Uterus (tissue), 2 donors: ENCODE measurements around the gene RBX1.

Experiments
- CTCF ChIP-seq, 4 experiments: fragments of 200-600 bp in 2 of 4; fragments of 450-650 bp in 2 of 4; sonication (generic) in 2 of 4; IDR thresholded peaks; one replicate each; pipeline ENCODE4 v1.5.1; 2016 to 2019; ENCODE audit warnings: antibody characterized with exemption in 4 of 4, mild to moderate bottlenecking in 2 of 4, moderate library complexity in 1 of 4
- POLR2A ChIP-seq, 2 donors: fragments of 450-650 bp; IDR thresholded peaks; one replicate each; pipeline ENCODE4 v1.6.1; 2016; ENCODE audit warnings: antibody characterized with exemption in 2 of 2, mild to moderate bottlenecking in 1 of 2, moderate library complexity in 1 of 2

- TF ChIP-seq CTCF (IDR thresholded peaks at IDR 0.05) (no peak), POLR2A (IDR thresholded peaks at IDR 0.05) (no peak)
These were observed 15.0 kb downstream of the RBX1 start for GRCh38 chr22:40965936-40966725.
